GM12801 (cell line): ENCODE measurements around the gene CENATAC.

Source experiments
- CTCF ChIP-seq: IDR thresholded peaks from one replicate; pipeline ENCODE4 v1.5.1; 2011; ENCODE audit warnings: control low read depth; ENCODE audit not compliant: insufficient read length; ENCODE audit errors: extremely low read depth

The CENATAC gene

GRCh38 chr11:119031912-119032280 is 34.0 kb downstream of the CENATAC start:
- no peak for TF ChIP-seq CTCF

- no peak for TF ChIP-seq CTCF
Measured at GRCh38 chr11:119034813-119035212, 36.9 kb downstream of the CENATAC start.

- no peak for TF ChIP-seq CTCF
Measured at GRCh38 chr11:119038884-119039283, 40.9 kb downstream of the CENATAC start.

- TF ChIP-seq CTCF, result no peak
Measured at GRCh38 chr11:119041821-119042514, 44.0 kb downstream of the CENATAC start.

GRCh38 chr11:119042927-119043326 is 45.0 kb downstream of the CENATAC start:
- no peak for TF ChIP-seq CTCF

- TF ChIP-seq CTCF, result no peak
Measured at GRCh38 chr11:119044708-119045107, 46.8 kb downstream of the CENATAC start.

GRCh38 chr11:119046489-119046888 is 48.6 kb downstream of the CENATAC start:
- TF ChIP-seq CTCF, result no peak
